GM12878 (cell line): ENCODE results near the gene OPRL1. TPM values are rescaled to one million over a fixed set of nuclear protein-coding genes. Genes with fewer than 3 reads are reported as not detected.

Experiments used
- CBX3 ChIP-seq: fragments of 200-600 bp; sonication (generic); IDR thresholded peaks from 2 replicates; pipeline ENCODE4 v1.6.1; 2016; ENCODE audit warnings: low read depth, borderline replicate concordance
- CBX5 ChIP-seq: sonication (generic); IDR thresholded peaks from 2 replicates; pipeline ENCODE4 v1.6.1; 2016; ENCODE audit warnings: low read depth, moderate library complexity, mild to moderate bottlenecking, inconsistent platforms
- CHD4 ChIP-seq: fragments of 200-600 bp; sonication (generic); IDR thresholded peaks from 2 replicates; pipeline ENCODE4 v1.6.1; 2016; ENCODE audit warnings: mild to moderate bottlenecking
- CREB1 ChIP-seq: IDR thresholded peaks from 2 replicates; pipeline ENCODE4 v1.6.1; 2012; ENCODE audit warnings: low read depth, mild to moderate bottlenecking, inconsistent platforms
- MEF2B ChIP-seq: fragments of 450-650 bp; IDR thresholded peaks from 2 replicates; pipeline ENCODE4 v1.6.1; 2018; ENCODE audit warnings: mild to moderate bottlenecking, moderate library complexity; ENCODE audit not compliant: partially characterized antibody, poor library complexity, severe bottlenecking
- NFYB ChIP-seq: IDR thresholded peaks from 2 replicates; pipeline ENCODE4 v1.6.1; 2011; ENCODE audit warnings: low read depth, mild to moderate bottlenecking, low read length, improper control_type of control experiment, moderate library complexity; ENCODE audit not compliant: insufficient read depth
- NR2F1 ChIP-seq: fragments of 450-650 bp; conservative IDR thresholded peaks from 2 replicates; pipeline ENCODE4 v1.6.1; 2017; ENCODE audit warnings: mild to moderate bottlenecking
- PAX8 ChIP-seq: fragments of 450-650 bp; IDR thresholded peaks from 2 replicates; pipeline ENCODE4 v1.6.1; 2017; ENCODE audit warnings: mild to moderate bottlenecking, moderate library complexity
- REST ChIP-seq: IDR thresholded peaks from 2 replicates; pipeline ENCODE4 v1.6.1; 2012; ENCODE audit warnings: mild to moderate bottlenecking, low read depth, low read length
- SMAD1 ChIP-seq: fragments of 450-650 bp; IDR thresholded peaks from 2 replicates; pipeline ENCODE4 v1.6.1; 2018; ENCODE audit warnings: mild to moderate bottlenecking, low read depth; ENCODE audit not compliant: partially characterized antibody
- SP1 ChIP-seq: IDR thresholded peaks from one replicate; pipeline ENCODE4 v1.6.1; 2011; ENCODE audit warnings: low read depth, low read length
- YY1 ChIP-seq: IDR thresholded peaks from 2 replicates; pipeline ENCODE4 v1.6.1; 2011; ENCODE audit warnings: low read depth, mild to moderate bottlenecking, low read length
- ZBTB4 ChIP-seq: fragments of 450-650 bp; formaldehyde crosslinking; IDR thresholded peaks from 2 replicates; pipeline ENCODE4 v1.4.0; 2022; ENCODE audit warnings: mild to moderate bottlenecking, moderate library complexity
- ZSCAN29 ChIP-seq: fragments of 450-650 bp; IDR thresholded peaks from 2 replicates; pipeline ENCODE4 v1.6.1; 2017; ENCODE audit warnings: mild to moderate bottlenecking, moderate library complexity
- polyA plus RNA-seq, 11 experiments: library from polyadenylated mRNA; depleted of rRNA in 4 of 11; unstranded in 6 of 11; stranded (reverse) in 5 of 11; fragments of >200 nt; fragmentation: Nextera tagmentation in 4 of 11; fragmentation: Illumina TruSeq in 1 of 11; extraction: Ambion mirVana in 4 of 11; extraction: Trizol in 1 of 11; gene quantifications; 1 replicate in 1 of 11; 2 replicates in 10 of 11; pipeline versions ENCODE4 v1.2.1 to v1.2.3, GENCODE V29; 2011 to 2016; ENCODE audit warnings: inconsistent platforms in 2 of 11, missing spikeins in 2 of 11, low read depth in 1 of 11
- total RNA-seq, 4 experiments: library from RNA; depleted of rRNA in 3 of 4; stranded (reverse); fragments of >200 nt in 3 of 4; fragmentation: Illumina TruSeq in 1 of 4; extraction: Trizol in 1 of 4; gene quantifications; 2 replicates each; pipeline versions ENCODE4 v1.2.1 to v1.2.3, GENCODE V29; 2013 to 2021
- TF ChIP-seq, protein P1 (sequence below): fragments of 450-650 bp; IDR thresholded peaks from 2 replicates; pipeline ENCODE4 v1.6.1; 2017; ENCODE audit warnings: mild to moderate bottlenecking
- TF ChIP-seq, protein P2 (sequence below): fragments of 450-650 bp; IDR thresholded peaks from 2 replicates; pipeline ENCODE4 v1.6.1; 2018; ENCODE audit warnings: borderline replicate concordance, mild to moderate bottlenecking; ENCODE audit not compliant: partially characterized antibody
- TF ChIP-seq, protein P3 (sequence below): IDR thresholded peaks from 2 replicates; pipeline ENCODE4 v1.6.1; 2011; ENCODE audit warnings: borderline replicate concordance, low read depth, mild to moderate bottlenecking, moderate library complexity, mixed read lengths, low read length; ENCODE audit not compliant: insufficient read depth; ENCODE audit errors: extremely low read length

Gene OPRL1
- total and polyA plus RNA-seq, 10 of the 15 experiments (the other 5 are each of a cell fraction or from before 2014, with no cell fraction given), result 0.04 to 0.41 (median 0.24) TPM; not detected in 1

- TF ChIP-seq ZBTB4 (CRISPR knock-in tag) (no peak), NR2F1 (peak; percentile 68), NFYB (no peak), CBX3 (no peak), SP1 (peak; percentile 11), CHD4 (no peak), PAX8 (no peak), CREB1 (no peak), CBX5 (no peak), REST (no peak), MEF2B (peak; percentile 82), YY1 (peak; percentile 54; the same call in 1 of the 2 replicates), SMAD1 (no peak), ZSCAN29 (peak; percentile 36; the same call in 1 of the 2 replicates)
- TF ChIP-seq, protein P1, sequence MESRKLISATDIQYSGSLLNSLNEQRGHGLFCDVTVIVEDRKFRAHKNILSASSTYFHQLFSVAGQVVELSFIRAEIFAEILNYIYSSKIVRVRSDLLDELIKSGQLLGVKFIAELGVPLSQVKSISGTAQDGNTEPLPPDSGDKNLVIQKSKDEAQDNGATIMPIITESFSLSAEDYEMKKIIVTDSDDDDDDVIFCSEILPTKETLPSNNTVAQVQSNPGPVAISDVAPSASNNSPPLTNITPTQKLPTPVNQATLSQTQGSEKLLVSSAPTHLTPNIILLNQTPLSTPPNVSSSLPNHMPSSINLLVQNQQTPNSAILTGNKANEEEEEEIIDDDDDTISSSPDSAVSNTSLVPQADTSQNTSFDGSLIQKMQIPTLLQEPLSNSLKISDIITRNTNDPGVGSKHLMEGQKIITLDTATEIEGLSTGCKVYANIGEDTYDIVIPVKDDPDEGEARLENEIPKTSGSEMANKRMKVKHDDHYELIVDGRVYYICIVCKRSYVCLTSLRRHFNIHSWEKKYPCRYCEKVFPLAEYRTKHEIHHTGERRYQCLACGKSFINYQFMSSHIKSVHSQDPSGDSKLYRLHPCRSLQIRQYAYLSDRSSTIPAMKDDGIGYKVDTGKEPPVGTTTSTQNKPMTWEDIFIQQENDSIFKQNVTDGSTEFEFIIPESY, result no peak
- TF ChIP-seq, protein P2, sequence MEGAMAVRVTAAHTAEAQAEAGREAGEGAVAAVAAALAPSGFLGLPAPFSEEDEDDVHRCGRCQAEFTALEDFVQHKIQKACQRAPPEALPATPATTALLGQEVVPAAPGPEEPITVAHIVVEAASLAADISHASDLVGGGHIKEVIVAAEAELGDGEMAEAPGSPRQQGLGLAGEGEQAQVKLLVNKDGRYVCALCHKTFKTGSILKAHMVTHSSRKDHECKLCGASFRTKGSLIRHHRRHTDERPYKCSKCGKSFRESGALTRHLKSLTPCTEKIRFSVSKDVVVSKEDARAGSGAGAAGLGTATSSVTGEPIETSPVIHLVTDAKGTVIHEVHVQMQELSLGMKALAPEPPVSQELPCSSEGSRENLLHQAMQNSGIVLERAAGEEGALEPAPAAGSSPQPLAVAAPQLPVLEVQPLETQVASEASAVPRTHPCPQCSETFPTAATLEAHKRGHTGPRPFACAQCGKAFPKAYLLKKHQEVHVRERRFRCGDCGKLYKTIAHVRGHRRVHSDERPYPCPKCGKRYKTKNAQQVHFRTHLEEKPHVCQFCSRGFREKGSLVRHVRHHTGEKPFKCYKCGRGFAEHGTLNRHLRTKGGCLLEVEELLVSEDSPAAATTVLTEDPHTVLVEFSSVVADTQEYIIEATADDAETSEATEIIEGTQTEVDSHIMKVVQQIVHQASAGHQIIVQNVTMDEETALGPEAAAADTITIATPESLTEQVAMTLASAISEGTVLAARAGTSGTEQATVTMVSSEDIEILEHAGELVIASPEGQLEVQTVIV, result no peak
- TF ChIP-seq, protein P3, sequence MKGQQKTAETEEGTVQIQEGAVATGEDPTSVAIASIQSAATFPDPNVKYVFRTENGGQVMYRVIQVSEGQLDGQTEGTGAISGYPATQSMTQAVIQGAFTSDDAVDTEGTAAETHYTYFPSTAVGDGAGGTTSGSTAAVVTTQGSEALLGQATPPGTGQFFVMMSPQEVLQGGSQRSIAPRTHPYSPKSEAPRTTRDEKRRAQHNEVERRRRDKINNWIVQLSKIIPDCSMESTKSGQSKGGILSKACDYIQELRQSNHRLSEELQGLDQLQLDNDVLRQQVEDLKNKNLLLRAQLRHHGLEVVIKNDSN, result no peak
Observed at GRCh38 chr20:64057628-64058498, 22.0 kb upstream of the OPRL1 start (continued).
